GM08714 (cell line): ENCODE data around the gene BNC2.

ENCODE experiments used
- H3K4me3 ChIP-seq: fragments of 200-500 bp; sonication (Bioruptor generic); 2 replicates; pipeline ENCODE4 v1.5.1; 2014; ENCODE audit warnings: mild to moderate bottlenecking, low read length, inconsistent platforms
- ZNF274 ChIP-seq: IDR thresholded peaks from 2 replicates; pipeline ENCODE4 v1.6.1; 2012; ENCODE audit warnings: mild to moderate bottlenecking, low read depth, low read length

Gene BNC2

GRCh38 chr9:16622541-16622940, 247.9 kb downstream of the BNC2 start:
- TF ChIP-seq ZNF274: no peak
- H3K4me3 ChIP-seq: no peak overlapping the region

- H3K4me3 ChIP-seq: no peak overlapping the region
- no peak for TF ChIP-seq ZNF274
Measured at GRCh38 chr9:16619914-16620520, 250.5 kb downstream of the BNC2 start.

GRCh38 chr9:16619402-16619801, 251.1 kb downstream of the BNC2 start:
- TF ChIP-seq ZNF274: no peak
- no peak overlapping the region for H3K4me3 ChIP-seq

- no peak for TF ChIP-seq ZNF274
- H3K4me3 ChIP-seq: no peak overlapping the region
Measured at GRCh38 chr9:16618524-16618923, 251.9 kb downstream of the BNC2 start.

GRCh38 chr9:16616686-16617085, 253.8 kb downstream of the BNC2 start:
- TF ChIP-seq ZNF274: no peak

DNA sequence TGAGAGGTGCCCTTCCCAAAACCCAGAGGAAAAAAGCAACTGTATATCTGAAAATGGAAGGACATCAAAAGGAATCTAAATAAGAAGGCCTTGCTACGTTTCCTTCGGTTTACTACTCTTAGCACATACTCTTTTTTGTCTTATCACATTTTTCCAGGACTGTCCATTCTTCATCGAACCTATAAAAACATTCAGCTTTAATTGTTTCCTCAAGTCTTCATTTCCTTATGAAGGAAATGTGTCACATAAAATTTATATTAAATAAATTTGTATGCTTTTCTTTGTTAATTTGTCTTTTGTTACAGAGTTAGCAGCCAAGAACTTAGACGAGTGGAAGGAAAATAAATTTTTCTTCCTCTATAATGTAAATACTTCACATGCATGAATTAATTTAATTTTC, 255.0 kb downstream of the BNC2 start:
- no peak for TF ChIP-seq ZNF274

More at GRCh38 chr9:16616686-16617085, 253.8 kb downstream of the BNC2 start:
- no peak overlapping the region for H3K4me3 ChIP-seq

DNA sequence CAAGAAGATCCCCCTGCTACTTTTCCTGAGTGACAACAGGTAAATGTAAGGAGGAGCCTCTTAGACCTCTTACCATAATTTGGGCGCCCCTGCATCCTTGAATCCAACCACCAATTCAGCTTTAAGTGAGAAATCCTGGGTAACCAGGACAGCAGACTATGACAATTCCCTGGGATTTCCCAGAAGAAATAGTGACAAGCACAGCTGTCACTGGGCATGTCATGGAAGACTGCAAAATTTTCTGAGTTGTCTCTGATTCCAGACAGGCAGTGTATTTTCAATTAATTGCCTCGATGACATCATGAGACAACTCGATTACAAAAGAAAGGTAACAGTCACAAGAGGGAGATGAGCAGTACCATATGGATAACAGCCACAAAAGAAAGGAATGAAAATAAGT, 256.9 kb downstream of the BNC2 start:
- TF ChIP-seq ZNF274: no peak
- no peak overlapping the region for H3K4me3 ChIP-seq

More for the DNA sequence above, 255.0 kb downstream of the BNC2 start:
- no peak overlapping the region for H3K4me3 ChIP-seq

GRCh38 chr9:16613051-16613450, 257.4 kb downstream of the BNC2 start:
- TF ChIP-seq ZNF274: no peak

DNA sequence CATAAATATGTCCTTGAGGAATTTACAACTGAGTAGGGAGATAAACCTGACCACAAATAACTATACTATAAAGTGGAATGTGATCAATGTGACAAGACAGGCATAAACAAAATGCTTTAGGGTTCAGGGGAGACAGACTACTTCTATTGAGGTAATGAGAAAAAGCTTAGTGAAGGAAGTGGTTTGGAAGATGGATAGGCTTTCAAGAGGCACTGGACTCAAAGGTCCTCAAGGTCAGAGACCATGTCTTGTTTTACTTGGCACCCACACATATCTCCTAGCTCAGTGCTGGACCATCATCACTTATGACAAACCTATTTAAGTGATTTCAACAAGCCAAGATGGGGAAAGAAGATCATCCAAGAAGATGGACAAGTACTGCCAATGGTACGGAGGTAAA, 257.8 kb downstream of the BNC2 start:
- no peak for TF ChIP-seq ZNF274
- no peak overlapping the region for H3K4me3 ChIP-seq

More at GRCh38 chr9:16613051-16613450, 257.4 kb downstream of the BNC2 start:
- no peak overlapping the region for H3K4me3 ChIP-seq

DNA sequence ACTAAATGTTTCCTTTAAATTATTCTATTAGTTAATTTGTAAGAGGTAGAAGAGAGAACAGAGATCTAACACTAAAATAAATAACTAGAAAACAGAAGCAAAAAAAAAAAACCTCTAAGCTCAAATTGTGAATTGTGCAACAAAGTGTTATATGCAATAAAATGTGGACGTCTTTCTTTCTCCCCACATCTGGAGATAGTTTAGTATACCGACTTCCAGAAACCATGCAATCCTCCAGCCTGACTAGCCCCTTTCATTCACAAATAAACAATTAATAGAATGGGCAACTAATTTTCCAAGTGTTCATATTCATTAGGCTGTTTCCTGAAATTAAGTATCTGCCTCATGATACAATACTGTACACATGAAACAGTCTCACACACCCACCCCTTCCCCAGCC, 258.5 kb downstream of the BNC2 start:
- no peak overlapping the region for H3K4me3 ChIP-seq
- TF ChIP-seq ZNF274: no peak

- TF ChIP-seq ZNF274: no peak
- H3K4me3 ChIP-seq: no peak overlapping the region
Measured at GRCh38 chr9:16611001-16611400, 259.5 kb downstream of the BNC2 start.

DNA sequence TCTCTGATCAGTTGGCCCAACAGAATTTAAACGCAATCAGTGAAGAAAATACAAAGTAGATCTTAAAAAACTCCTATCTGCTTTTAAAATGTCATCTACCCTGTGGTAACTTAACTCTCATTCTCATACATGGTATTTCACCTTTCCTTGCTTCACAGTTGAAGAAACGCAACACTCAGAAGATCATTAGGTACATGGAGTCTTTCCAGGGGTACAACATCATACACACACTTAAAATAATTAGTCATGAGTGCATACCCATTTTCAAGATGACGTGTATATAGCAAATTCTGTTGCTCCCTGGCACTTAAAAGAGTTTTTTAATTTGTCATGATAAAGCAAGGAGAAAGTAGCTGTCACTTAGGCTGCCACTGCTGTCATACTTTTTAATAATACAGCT, 259.9 kb downstream of the BNC2 start:
- H3K4me3 ChIP-seq: no peak overlapping the region
- no peak for TF ChIP-seq ZNF274

DNA sequence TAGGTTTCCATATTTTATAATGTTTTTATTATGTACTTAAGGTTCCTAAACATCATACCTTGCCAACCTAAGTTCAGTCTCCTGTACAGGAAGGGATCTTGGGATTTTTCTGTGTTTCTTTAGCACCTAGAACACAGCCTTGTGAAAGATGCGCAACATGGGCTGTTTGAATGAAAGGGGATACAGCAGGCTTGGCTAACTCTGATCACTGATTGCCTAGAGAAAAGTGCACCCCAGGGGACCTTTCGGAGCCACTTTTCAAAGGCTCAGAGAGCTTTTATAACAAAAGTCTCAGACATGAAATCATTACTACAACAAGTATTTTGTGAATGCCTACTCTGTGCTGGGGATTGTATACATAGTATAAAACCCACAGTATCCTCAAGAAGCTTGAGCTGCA, 261.6 kb downstream of the BNC2 start:
- no peak for TF ChIP-seq ZNF274
- no peak overlapping the region for H3K4me3 ChIP-seq

- TF ChIP-seq ZNF274: no peak
- H3K4me3 ChIP-seq: no peak overlapping the region
Measured at GRCh38 chr9:16602494-16602893, 268.0 kb downstream of the BNC2 start.

GRCh38 chr9:16601991-16602390, 268.5 kb downstream of the BNC2 start:
- no peak for TF ChIP-seq ZNF274
- H3K4me3 ChIP-seq: no peak overlapping the region

GRCh38 chr9:16598316-16598715, 272.2 kb downstream of the BNC2 start:
- no peak overlapping the region for H3K4me3 ChIP-seq
- no peak for TF ChIP-seq ZNF274

GRCh38 chr9:16597136-16597535, 273.3 kb downstream of the BNC2 start:
- no peak overlapping the region for H3K4me3 ChIP-seq
- TF ChIP-seq ZNF274: no peak
